ENCODE measurements around the gene WNT5B. TPM values are rescaled to one million over a fixed set of nuclear protein-coding genes. Genes with fewer than 3 reads are reported as not detected.

Gene WNT5B
- total and polyA plus RNA-seq, 10 donors = 1.1 to 8.7 (median 4.4) TPM

DNA sequence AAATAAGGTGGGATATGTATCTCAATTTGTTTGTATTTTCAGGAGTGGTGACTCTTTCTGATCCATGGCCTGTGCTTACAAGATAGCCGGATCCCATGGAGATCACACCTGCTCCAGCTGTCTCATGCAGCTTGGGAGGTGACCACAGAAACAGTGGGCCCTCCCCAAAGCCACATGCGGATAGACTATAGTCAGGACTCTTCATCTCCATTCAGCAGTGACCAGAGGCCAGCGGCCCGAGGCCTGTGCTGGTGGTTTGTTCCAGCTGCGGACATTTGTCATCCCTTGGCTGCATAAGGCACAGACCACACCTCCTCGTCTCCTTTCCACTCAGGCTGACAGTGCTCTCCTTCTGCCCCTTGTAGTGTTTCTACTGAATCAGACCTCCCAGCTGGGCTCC, 14.7 kb upstream of the WNT5B start:
- no peak for TF ChIP-seq POLR2A (IDR thresholded peaks at IDR 0.05)
- no peak for TF ChIP-seq POLR2AphosphoS5 (IDR thresholded peaks at IDR 0.05)
- TF ChIP-seq, protein P1, sequence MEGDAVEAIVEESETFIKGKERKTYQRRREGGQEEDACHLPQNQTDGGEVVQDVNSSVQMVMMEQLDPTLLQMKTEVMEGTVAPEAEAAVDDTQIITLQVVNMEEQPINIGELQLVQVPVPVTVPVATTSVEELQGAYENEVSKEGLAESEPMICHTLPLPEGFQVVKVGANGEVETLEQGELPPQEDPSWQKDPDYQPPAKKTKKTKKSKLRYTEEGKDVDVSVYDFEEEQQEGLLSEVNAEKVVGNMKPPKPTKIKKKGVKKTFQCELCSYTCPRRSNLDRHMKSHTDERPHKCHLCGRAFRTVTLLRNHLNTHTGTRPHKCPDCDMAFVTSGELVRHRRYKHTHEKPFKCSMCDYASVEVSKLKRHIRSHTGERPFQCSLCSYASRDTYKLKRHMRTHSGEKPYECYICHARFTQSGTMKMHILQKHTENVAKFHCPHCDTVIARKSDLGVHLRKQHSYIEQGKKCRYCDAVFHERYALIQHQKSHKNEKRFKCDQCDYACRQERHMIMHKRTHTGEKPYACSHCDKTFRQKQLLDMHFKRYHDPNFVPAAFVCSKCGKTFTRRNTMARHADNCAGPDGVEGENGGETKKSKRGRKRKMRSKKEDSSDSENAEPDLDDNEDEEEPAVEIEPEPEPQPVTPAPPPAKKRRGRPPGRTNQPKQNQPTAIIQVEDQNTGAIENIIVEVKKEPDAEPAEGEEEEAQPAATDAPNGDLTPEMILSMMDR (IDR thresholded peaks at IDR 0.05 in 8 of 11, conservative IDR thresholded peaks at IDR 0.05 in 3 of 11) = no peak
- 86 to 100% (median 97%) methylated on average over 3 to 6 of the region's 6 CpGs for WGBS, 5 donors
- Histone ChIP-seq H3K4me3 (no peak overlapping the region), H3K27ac (no peak overlapping the region), H3K36me3 (no peaks in the 10 kb centered on the region), H3K27me3 (replicated peaks in 1 of 7) (no peaks in the 10 kb centered on the region), H3K9me3 (no peaks in the 10 kb centered on the region), H3K4me1 (peaks cover 9 to 48% (median 25%) of the 10 kb centered on the region in 6 donors)
- DNase-seq = no peak
- intact Hi-C loops (cut with DNase I; ENCODE audit: low total_unique reads) = no loop called here

DNA sequence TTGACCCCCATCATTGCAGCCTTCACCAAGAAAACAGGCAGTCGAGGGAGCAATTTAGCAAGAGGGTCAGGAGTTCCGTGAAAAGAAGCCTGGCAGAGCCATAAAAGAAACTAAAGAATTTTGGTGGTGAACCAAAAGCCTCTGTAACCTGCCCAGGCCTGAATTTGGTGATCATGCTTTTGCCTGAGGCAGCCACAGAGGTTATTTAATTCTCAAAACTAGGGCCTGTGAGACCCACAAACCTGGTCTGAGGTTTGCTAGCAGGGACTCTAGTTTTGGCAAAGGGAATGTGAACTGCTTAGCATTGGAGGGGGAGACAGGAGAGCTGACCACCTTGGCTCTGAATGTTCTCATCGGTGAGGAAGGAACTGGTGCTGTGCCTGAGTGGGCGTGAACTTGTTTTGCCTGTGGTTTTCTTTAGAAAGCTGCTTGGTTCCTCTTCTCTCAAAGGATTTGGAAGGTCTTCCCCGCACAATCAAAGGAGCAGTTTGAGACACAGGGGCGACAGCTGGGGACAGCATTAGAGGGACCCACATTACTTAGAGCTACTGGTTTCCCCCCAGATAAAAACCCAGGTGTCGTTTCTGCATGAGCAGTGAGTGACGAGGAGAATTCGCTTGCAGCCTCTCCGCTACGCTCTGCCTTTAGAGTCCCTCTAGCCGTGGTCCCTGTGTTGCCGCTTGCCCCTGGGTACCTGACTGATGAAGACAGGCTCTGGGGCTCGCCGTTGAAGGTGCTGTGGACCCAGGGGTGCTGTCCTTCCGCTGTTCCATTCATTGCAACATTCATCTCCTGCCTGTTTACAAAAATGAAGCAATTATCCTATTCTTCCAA, 12.6 kb upstream of the WNT5B start:
- H3K9me3 ChIP-seq = no peaks in the 10 kb centered on the region
- intact Hi-C loops (cut with DNase I; ENCODE audit: low total_unique reads) = no loop called here
- H3K4me3 ChIP-seq = peak overlapping the region in 1 of 8 donors; percentile 33
- H3K36me3 ChIP-seq = no peaks in the 10 kb centered on the region
- no peaks in the 10 kb centered on the region for H3K27me3 ChIP-seq (replicated peaks in 1 of 7)
- TF ChIP-seq, protein P1 (IDR thresholded peaks at IDR 0.05 in 8 of 11, conservative IDR thresholded peaks at IDR 0.05 in 3 of 11) = no peak
- no peak for TF ChIP-seq POLR2AphosphoS5 (IDR thresholded peaks at IDR 0.05)
- H3K4me1 ChIP-seq = peaks cover 9 to 55% (median 32%) of the 10 kb centered on the region in 6 donors
- no peak for DNase-seq
- 49 to 70% (median 63%) methylated on average over 15 to 16 of the region's 16 CpGs for WGBS, 5 donors
- H3K27ac ChIP-seq = peak overlapping the region in 3 of 8 donors; percentile 3 to 55 (median 48)

DNA sequence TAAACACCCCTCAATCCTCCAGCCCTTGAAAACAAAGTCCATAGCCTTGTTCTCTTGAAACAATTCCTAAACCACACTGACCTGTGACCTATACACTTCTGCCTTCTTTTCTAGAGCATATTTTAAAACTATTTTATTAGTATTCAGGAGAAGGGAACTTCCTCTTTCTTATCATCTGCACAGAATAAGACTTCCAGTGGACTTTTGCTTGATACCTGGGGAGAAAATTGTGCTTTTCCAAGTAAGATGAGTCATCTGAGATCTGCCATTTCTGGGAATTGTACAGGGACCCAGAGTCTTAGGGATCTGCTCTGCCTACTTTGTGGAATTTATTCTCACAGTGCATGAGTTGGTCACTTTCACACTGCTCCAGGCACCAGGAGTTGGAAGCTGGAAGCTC, 10.5 kb upstream of the WNT5B start:
- TF ChIP-seq, protein P1 (IDR thresholded peaks at IDR 0.05 in 8 of 11, conservative IDR thresholded peaks at IDR 0.05 in 3 of 11) = no peak
- no peak for TF ChIP-seq POLR2AphosphoS5 (IDR thresholded peaks at IDR 0.05)
- TF ChIP-seq POLR2A (IDR thresholded peaks at IDR 0.05) = no peak
- Histone ChIP-seq H3K4me1 (peaks cover 9 to 55% (median 32%) of the 10 kb centered on the region in 6 donors), H3K9me3 (no peaks in the 10 kb centered on the region), H3K27ac (peak overlapping the region in 1 of 8 donors; percentile 63), H3K27me3 (replicated peaks in 1 of 7) (no peaks in the 10 kb centered on the region), H3K4me3 (no peak overlapping the region), H3K36me3 (no peaks in the 10 kb centered on the region)
- intact Hi-C loops (cut with DNase I; ENCODE audit: low total_unique reads) = no loop called here
- DNase-seq = no peak

DNA sequence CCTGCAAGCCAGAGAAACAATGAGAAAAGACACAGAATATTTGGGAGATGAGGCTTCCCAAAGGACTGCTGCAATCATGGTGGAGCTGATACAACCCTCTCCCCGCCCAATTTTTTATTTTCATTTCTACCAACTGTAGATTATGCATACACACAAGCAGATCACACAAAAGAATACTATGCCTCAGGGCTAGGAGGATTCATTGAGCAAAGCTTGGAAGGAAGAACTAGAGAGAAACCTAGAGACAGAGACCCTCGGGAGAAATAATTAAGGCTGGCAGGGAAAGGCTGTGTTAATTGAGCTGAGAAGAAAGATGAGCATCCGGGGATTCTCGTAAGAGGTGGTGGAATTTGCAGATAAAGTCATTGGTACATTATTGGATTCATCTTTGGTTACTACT, 9.9 kb upstream of the WNT5B start:
- no peaks in the 10 kb centered on the region for H3K36me3 ChIP-seq
- WGBS, 5 donors = 59 to 78% (median 67%) methylated on average over 4 of the region's 4 CpGs
- peak overlapping the region in 5 of 8 donors; percentile 0 to 63 (median 24) for H3K27ac ChIP-seq
- intact Hi-C loops (cut with DNase I; ENCODE audit: low total_unique reads) = no loop called here
- no peak overlapping the region for H3K4me3 ChIP-seq
- no peak for TF ChIP-seq POLR2AphosphoS5 (IDR thresholded peaks at IDR 0.05)
- no peak for TF ChIP-seq POLR2A (IDR thresholded peaks at IDR 0.05)
- TF ChIP-seq, protein P1 (IDR thresholded peaks at IDR 0.05 in 8 of 11, conservative IDR thresholded peaks at IDR 0.05 in 3 of 11) = no peak
- H3K9me3 ChIP-seq = no peaks in the 10 kb centered on the region
- no peak for DNase-seq
- H3K4me1 ChIP-seq = peaks cover 9 to 55% (median 32%) of the 10 kb centered on the region in 6 donors
- H3K27me3 ChIP-seq (replicated peaks in 1 of 7) = no peaks in the 10 kb centered on the region
